IPS DF 19.7 (cell line): Measurements from ENCODE around the gene TRMT61A.

Experiments
- DNase-seq: peaks from one replicate; pipeline ENCODE4 v3.0.0-alpha.2; 2013; ENCODE audit warnings: low read depth, low spot score

The TRMT61A gene

GRCh38 chr14:103528587-103529382 is at the start of gene TRMT61A:
Gene TRMT61A, plus strand, starts transcription at chr14:103529196. Its CDS starts 783 bp downstream, at chr14:103529979.
- no peak for DNase-seq

GRCh38 chr14:103480595-103480994 is 48.4 kb upstream of the TRMT61A start:
- no peak for DNase-seq

DNA sequence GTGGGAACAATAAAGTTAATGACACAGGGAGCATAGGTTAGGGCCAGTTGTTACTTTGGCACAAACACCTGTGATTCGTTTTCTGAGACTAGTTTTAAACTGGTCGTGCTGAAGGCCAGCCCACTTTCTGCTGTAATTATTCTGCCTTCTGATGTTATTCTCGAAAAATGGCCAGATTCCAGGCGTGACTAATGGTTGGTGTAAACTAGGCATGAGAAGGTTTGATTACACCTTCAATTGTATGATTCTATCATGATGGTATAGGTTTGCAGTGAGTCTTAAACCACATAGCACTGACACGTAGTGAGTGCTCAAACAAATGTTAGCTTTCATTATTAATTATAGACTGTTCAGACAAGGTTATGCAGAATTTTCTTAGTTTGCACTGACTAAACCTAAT is 45.4 kb upstream of the TRMT61A start:
- DNase-seq = no peak

DNA sequence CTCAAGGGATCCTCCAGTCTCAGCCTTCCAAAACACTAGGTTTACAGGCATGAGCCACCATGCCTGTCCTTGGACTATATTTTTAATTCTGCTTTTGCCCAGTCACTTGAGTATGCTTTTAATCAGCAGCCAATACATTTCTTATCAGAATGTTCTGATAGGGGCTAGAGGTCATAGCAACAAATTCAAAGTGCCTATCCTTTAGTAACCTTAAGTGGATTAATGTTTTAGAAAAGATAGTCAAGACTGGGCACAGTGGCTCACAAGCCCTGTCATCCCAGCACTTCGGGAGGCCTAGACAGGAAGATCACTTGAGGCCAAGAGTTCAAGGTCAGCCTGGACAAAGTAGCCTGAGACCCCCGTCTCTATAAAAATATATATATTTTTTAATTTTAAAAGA is 43.5 kb upstream of the TRMT61A start:
- DNase-seq = no peak

- no peak for DNase-seq
Observed at GRCh38 chr14:103488071-103488470, 40.9 kb upstream of the TRMT61A start.

GRCh38 chr14:103488960-103489359 is 40.0 kb upstream of the TRMT61A start:
- no peak for DNase-seq

DNA sequence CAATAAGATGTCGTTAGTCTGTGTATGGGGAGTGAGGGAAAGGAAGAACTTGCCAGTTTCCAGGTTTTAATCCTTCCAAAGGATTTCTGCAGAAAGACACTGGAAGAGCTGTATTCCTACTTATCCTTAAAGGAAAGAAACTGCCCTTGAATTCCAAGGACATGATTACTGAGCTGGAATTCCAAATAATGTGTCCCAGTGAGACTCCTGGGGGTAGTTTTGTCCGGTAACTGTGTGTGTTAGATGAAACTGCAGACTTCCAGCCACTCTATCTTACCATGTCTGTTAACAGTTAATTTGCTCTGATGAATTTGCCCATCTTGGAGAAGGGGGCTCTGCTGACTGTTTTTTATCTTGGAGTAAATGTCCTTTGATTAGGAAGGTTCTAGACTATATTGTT is 39.4 kb upstream of the TRMT61A start:
- no peak for DNase-seq

GRCh38 chr14:103491691-103492090 is 37.3 kb upstream of the TRMT61A start:
- DNase-seq = no peak

GRCh38 chr14:103492156-103492925 is 36.7 kb upstream of the TRMT61A start:
- DNase-seq = no peak

DNA sequence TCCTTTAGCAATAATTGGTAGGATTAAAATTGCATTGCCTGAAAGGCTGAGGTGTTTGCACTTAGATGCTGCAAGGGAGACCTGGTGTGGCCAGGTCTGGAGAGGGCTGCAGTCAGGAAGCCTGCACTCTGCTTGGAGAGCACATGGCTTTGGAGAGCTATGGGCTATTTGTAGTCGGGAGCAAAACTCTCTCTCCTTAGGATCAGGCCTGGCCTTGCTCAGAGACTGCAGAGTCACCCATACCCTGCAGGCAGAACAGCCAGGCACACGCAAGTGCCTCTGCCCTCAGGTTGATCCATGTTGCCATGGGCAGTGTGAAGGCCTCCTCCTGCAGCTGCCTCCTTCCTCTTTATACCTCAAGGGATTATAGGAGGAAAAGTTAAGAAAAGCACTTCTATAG is 33.1 kb upstream of the TRMT61A start:
- DNase-seq = no peak

- DNase-seq = no peak
Observed at GRCh38 chr14:103496776-103497175, 32.2 kb upstream of the TRMT61A start.

DNA sequence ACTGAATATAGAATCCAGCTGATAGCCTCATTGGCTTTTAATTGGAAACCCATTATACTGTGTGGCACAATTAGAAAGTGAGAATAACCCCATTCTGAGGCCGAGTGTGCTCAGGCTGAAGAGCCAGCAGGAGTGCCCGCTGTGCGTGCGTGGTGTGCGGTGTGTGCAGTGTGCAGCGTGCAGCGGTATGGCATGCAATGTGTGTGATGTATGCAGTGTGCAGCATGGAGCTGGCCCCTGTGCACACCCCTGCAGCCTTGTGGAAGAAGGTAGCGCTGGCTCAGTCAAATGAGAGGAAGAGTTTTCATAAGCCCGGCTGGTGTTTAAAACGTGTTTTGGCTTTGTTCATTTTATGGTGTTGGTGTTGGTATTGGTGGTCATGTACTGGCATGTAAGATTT is 29.3 kb upstream of the TRMT61A start:
- no peak for DNase-seq

- no peak for DNase-seq
Observed at GRCh38 chr14:103500148-103500990, 28.6 kb upstream of the TRMT61A start.

GRCh38 chr14:103501041-103501870 is 27.7 kb upstream of the TRMT61A start:
- no peak for DNase-seq

- no peak for DNase-seq
Observed at GRCh38 chr14:103501921-103502669, 26.9 kb upstream of the TRMT61A start.

DNA sequence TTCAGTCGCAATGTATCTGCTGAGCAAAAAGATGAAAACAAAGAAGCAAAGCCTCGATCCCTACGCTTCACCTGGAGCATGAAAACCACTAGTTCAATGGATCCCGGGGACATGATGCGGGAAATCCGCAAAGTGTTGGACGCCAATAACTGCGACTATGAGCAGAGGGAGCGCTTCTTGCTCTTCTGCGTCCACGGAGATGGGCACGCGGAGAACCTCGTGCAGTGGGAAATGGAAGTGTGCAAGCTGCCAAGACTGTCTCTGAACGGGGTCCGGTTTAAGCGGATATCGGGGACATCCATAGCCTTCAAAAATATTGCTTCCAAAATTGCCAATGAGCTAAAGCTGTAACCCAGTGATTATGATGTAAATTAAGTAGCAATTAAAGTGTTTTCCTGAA is 26.1 kb upstream of the TRMT61A start:
- DNase-seq = no peak

DNA sequence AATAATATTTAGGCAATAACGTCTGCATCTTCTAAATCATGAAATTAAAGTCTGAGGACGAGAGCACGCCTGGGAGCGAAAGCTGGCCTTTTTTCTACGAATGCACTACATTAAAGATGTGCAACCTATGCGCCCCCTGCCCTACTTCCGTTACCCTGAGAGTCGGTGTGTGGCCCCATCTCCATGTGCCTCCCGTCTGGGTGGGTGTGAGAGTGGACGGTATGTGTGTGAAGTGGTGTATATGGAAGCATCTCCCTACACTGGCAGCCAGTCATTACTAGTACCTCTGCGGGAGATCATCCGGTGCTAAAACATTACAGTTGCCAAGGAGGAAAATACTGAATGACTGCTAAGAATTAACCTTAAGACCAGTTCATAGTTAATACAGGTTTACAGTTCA is 25.7 kb upstream of the TRMT61A start:
- no peak for DNase-seq

DNA sequence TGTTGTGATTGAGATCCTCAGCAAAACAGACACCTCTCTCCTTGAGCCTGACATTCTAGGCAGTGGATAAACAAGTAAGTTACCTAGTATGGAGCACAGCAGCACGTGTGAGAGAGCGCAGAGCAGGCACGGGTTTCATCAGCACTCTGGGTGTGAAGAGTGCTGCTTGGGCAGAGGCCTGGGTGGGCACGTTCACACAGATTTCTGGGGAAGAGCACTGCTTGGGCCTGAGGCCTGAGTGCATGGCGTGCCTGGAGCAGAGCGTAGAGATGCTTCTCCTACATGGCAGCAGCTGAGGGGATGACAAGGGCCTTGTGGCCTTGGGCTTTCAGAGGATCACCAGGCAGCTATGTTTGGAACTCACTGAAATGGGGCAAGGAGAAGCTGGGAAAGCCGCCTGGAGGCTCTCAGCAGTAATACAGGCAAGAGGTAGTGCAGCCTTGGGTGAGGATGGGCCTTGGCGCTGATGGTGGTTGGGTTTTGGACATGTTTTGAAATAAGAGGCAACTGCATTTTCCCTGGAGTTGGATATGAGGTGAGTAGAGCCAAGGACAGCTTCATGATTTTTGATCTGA is 23.9 kb upstream of the TRMT61A start:
- DNase-seq = no peak

GRCh38 chr14:103507751-103508150 is 21.2 kb upstream of the TRMT61A start:
- no peak for DNase-seq
